WERI-Rb-1 (cell line): Measurements from ENCODE around the gene ZBTB7C.

Experiments
- DNase-seq: peaks from one replicate; pipeline ENCODE4 v3.0.0-alpha.2; 2020
- H3K27ac ChIP-seq: fragments of 250-450 bp; sonication (Bioruptor Pico); 2 replicates; pipeline ENCODE4 v1.5.1; 2020; ENCODE audit warnings: mild to moderate bottlenecking, moderate library complexity
- H3K27me3 ChIP-seq: fragments of 250-450 bp; sonication (Bioruptor Pico); 2 replicates; pipeline ENCODE4 v1.5.1; 2021; ENCODE audit warnings: mild to moderate bottlenecking, low read depth, moderate library complexity; ENCODE audit not compliant: insufficient read depth, severe bottlenecking
- H3K36me3 ChIP-seq: fragments of 250-450 bp; sonication (Bioruptor Pico); 2 replicates; pipeline ENCODE4 v1.5.1; 2020; ENCODE audit warnings: mild to moderate bottlenecking, moderate library complexity
- H3K4me3 ChIP-seq: 2 replicates; pipeline ENCODE4 v1.5.1; 2011; ENCODE audit warnings: low read depth, mild to moderate bottlenecking, control low read depth, low read length
- H3K9me3 ChIP-seq: fragments of 250-450 bp; sonication (Bioruptor Pico); 2 replicates; pipeline ENCODE4 v1.5.1; 2021; ENCODE audit warnings: mild to moderate bottlenecking, moderate library complexity; ENCODE audit not compliant: severe bottlenecking
- CTCF ChIP-seq: IDR thresholded peaks from 2 replicates; pipeline ENCODE4 v1.5.1; 2011; ENCODE audit warnings: low read depth, mild to moderate bottlenecking, control low read depth, inconsistent platforms, low read length

Gene ZBTB7C

GRCh38 chr18:48405978-48406377 lies 3.2 kb downstream of the ZBTB7C start:
- H3K27me3 ChIP-seq: peaks cover 18% of the 10 kb centered on the region
- H3K9me3 ChIP-seq: no peaks in the 10 kb centered on the region
- H3K4me3 ChIP-seq: no peak overlapping the region
- DNase-seq: peak; percentile 33
- TF ChIP-seq CTCF: no peak
- H3K27ac ChIP-seq: no peak overlapping the region
- H3K36me3 ChIP-seq: no peaks in the 10 kb centered on the region

GRCh38 chr18:48404716-48405507 lies 4.3 kb downstream of the ZBTB7C start:
- Histone ChIP-seq H3K9me3 (no peaks in the 10 kb centered on the region), H3K4me3 (no peak overlapping the region), H3K27ac (no peak overlapping the region), H3K27me3 (peaks cover 14% of the 10 kb centered on the region), H3K36me3 (no peaks in the 10 kb centered on the region)
- no peak for TF ChIP-seq CTCF
- DNase-seq: no peak

GRCh38 chr18:48402953-48403352 lies 6.2 kb downstream of the ZBTB7C start:
- peaks cover 8% of the 10 kb centered on the region for H3K27me3 ChIP-seq
- DNase-seq: no peak

GRCh38 chr18:48399303-48400075 lies 9.7 kb downstream of the ZBTB7C start:
- no peak for DNase-seq
- no peak overlapping the region for H3K4me3 ChIP-seq
- no peak overlapping the region for H3K27ac ChIP-seq
- no peak for TF ChIP-seq CTCF
- H3K36me3 ChIP-seq: no peaks in the 10 kb centered on the region
- H3K27me3 ChIP-seq: no peaks in the 10 kb centered on the region
- H3K9me3 ChIP-seq: no peaks in the 10 kb centered on the region

More at GRCh38 chr18:48402953-48403352, 6.2 kb downstream of the ZBTB7C start:
- Histone ChIP-seq H3K9me3 (no peaks in the 10 kb centered on the region), H3K4me3 (no peak overlapping the region), H3K27ac (no peak overlapping the region), H3K36me3 (no peaks in the 10 kb centered on the region)
- TF ChIP-seq CTCF: no peak

GRCh38 chr18:48398074-48398473 lies 11.1 kb downstream of the ZBTB7C start:
- no peak for TF ChIP-seq CTCF
- Histone ChIP-seq H3K4me3 (no peak overlapping the region), H3K9me3 (no peaks in the 10 kb centered on the region), H3K27me3 (no peaks in the 10 kb centered on the region), H3K27ac (no peak overlapping the region), H3K36me3 (no peaks in the 10 kb centered on the region)
- no peak for DNase-seq
